HG02981 (cell line): ENCODE data around the gene SSC5D.

Source experiments
- ATAC-seq: cut with Tn5 transposase; IDR thresholded peaks from one replicate; pipeline ENCODE4 v1.9.1; 2021; ENCODE audit warnings: mild to moderate bottlenecking, moderate library complexity; ENCODE audit not compliant: unreplicated experiment

Gene SSC5D

DNA sequence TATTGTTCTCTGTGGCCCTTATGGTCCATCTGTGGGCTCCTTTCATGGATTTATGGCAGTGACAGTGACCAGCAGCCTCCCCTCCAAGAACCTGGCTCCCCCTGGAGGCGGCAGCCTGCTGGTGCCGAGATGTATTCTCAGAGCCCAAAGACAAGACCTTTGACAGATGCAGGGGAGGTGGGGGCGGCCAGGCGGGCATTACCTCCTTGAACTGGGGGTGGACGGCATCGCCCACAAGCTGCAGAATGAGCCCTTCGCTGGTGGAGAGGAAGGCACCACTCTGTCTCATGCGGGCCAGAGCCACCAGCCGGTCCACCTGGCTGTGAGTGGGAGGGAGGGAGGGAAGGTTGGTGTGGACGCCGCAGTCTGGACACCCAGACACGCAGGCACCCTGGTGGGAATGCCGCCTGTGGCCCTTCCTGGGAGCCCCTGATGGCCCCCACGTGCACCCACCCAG lies 33.4 kb upstream of the SSC5D start:
- ATAC-seq = no peak

DNA sequence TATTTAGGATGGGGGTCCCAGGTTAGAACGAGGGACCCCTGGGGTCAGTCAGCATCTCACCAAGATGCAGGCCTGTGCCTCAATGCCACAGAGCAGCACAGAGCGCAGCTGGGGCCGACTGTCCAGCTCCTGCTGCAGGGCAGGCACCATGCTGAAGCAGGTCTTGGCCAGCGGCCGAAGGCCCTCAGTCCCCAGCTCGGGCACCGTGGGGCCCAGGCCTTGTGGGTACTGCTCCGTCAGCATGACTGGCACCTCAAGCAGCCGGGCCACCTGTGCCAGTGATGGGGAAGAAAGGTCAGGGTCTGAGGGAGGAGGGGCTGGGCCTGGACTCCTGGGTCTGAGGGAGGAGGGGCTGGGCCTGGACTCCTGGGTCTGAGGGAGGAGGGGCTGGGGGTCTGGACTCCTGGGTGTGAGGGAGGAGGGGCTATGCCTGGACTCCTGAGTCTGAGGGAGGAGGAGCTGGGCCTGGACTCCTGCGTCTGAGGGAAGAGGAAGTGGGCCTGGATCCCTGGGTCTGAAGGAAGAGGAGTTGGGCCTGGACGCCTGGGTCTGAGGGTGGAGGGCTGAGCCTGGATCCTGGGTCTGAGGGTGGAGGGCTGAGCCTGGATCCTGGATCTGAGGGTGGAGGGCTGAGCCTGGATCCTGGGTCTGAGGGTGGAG lies 32.5 kb upstream of the SSC5D start:
- no peak for ATAC-seq

DNA sequence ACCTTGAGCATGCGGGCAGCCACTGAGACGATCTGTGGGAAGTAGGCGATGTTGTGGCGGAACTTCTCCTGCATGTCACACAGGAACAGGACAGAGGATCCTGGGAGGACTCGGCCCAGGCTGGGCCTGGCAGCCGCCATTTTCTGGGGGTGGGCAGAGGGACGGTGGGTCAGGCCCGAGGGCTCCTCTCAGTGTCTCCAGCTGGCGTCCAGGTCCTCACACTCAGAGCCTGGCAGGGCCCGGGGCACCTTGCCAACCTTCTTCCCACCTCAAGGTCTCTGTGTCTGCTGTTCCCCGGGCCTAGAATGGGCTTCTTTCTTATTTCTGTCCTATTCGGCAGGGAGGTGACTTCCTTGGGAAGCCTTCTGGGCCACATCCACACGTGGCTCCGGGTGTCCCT lies 31.9 kb upstream of the SSC5D start:
- ATAC-seq = no peak

DNA sequence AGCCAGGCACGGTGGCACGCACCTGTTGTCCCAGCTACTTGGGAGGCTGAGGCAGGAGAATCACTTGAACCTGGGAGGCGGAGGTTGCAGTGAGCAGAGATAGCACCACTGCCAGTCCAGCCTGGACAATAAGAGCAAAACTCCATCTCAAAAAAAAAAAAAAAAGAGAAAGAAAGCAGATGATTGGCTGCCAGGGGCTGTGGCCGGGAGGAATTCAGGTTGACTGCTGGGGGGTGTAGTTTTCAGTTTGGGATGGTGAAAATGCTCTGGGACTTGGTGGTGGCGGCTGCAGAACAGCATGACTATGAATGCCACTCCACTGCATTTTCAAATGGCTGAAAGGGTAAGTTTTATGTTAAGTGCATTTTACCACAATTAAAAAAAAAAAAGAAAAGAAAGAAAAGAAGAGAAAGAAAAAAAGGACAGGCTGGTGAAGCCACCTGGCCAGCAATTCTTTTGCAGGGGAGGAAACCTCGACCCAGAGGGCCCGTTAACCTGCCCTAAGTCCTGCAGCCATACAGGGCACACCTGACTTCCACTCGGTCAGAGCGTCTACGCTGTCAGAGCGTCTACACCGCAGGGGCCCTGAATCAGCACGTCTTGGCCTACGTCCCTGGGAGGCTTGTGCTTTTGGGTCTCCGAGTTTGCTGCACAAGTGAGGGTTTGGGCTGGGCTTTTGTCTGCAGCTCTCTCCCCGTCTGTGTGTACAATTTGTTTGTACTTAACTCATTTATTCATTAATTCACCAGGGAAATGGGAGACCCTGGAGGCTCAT lies 30.4 kb upstream of the SSC5D start:
- ATAC-seq = no peak

DNA sequence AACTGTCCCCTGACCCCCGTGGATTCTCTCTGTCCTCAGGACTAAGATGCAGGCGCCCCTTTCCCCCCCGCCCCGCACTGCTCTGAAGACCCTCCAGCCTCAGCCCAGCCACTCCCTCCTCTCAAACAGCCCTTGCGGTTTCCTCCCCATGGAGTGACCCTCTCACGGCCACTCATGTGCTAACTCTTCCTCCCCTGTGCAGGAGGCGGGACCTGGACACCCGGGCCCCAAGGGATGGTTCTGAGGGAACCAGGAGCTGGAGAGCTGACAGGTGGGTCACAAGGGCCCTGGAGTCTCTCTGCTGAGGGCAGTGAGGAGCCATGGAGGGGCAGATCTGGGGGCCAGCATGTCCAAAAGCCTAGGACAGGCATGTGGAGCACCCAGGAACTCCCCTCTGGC lies 28.7 kb upstream of the SSC5D start:
- no peak for ATAC-seq

DNA sequence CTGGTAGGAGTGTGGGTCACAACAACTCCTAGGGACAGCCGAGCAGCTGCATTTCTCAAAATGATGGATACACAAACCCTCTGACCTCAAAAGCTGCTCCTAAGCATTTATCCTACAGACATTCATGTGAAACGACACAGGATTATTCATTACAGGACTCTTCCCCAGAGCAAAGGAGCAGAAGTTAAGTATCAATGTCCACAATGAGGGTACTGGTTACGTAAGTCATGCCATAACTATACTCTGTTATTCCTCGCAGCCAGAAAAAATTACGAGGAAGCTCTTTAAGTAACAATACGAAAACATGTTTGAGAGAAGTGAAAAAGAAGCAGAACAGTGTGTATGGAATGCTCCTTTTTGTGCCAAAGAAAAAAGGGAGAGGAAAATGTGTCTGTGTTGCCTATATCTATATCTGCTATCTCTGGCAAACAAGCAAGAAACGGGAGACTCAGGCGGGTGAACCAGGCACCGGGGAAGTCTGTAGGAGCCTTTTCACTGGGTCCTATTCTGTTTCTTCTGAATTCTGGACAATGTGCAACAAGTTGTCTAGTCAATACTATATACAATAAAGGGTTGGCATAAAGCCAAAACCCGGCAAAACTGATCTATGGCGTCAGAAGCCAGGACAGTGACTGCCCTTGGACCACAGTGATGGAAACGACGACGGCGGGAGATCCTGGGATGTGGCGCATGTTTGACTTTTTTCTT lies 28.1 kb upstream of the SSC5D start:
- no peak for ATAC-seq

DNA sequence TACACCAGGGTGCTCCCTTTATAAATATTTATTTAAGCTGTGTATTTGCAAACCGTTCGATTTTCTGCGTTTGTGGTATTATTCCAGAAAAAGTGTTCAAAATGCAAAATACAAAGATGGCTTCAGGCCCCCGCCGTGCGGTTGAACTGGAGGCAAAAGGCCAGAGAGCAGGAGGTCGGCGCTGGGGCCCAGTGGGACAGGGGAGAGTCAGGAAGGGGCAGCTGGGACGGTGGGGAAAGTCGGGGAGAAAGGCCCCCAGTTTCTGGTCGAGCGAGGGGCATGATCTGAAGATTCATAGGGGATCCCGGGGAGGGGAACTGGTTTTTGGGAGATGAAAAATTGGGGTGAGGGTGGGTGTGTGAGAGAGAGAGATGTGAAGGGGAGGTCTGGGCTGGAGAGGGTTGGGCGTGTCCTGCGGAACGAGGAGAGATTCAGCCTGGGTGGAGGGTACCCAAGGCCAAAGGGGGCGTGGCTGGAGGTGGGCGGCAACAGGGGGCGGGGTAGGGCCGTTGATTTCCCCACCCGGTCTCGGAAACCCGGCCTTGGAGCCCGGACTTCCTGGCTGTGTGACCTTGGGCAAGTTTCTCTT lies 27.5 kb upstream of the SSC5D start:
- ATAC-seq = no peak

DNA sequence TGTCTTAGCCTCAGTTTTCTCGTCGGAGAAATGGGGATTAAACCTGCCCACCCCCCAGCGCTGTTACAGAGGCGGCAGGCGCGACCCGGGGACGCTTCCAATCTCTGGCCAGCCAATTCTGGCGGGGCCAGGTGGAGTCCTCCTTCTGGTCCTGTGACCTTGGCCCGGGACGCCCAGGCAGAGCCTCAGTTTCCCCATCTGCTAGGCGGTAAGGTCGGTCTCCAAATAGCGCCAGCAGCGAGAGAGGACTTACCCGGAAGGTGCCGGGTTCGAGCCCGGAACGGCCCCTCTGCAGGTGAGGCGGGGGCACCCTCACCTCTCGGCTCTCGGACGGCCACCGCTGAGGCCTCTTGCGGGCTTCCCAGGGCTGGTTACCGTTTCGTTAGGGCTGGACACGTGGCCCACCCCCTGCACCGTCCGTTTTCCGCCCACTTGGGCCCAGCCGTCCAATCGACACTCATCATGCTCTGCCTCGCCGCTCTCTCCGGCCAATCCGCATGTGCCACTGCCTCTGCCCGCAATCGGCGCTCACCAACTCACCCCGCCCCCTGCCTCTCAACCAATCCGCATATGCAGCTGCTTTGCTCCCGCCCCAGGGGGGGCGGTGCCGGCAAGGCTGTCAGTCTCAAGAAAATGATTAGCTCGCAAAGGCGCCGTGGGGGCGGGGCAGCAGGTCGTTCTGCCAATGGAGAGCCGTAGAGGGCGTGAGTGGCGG lies 26.8 kb upstream of the SSC5D start, which contains the start of gene ISOC2:
Gene ISOC2, minus strand, starts transcription at position 384 of the 715 bp plus-strand sequence. CDS start 5,156 bp downstream, outside the sequence.
- ATAC-seq = peak; percentile 96

DNA sequence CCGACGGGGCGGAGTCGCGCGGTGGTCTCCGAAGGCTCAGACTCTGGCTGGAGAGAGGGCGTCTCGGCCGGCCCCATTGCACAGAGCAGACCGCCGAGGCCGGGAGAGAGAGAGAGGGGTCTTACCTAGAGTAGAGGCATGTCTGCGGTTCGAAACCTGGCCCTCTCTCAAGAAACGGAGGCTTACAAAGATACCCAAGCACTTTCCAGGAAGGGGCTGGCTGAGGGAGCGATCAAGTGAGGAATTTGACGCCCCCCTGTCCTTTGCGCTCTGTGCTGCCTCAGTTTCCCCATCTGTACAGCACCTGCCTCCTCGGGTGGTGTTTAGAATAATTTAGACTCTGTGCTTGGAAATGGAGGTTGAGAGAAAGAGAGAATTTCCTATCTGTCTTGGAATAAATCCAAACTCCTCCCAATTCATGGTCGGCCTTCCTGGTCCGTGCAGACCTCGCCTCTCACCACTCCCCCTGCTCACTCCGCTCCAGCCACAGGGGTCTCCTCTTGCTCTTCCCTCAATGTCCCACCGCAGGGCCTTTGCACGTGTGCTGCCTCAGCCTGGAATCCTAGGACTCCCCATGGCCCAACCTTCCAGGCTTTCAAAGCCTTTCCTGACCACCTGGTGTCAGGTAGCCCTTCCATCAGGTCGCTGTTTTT lies 26.1 kb upstream of the SSC5D start:
- ATAC-seq = no peak

DNA sequence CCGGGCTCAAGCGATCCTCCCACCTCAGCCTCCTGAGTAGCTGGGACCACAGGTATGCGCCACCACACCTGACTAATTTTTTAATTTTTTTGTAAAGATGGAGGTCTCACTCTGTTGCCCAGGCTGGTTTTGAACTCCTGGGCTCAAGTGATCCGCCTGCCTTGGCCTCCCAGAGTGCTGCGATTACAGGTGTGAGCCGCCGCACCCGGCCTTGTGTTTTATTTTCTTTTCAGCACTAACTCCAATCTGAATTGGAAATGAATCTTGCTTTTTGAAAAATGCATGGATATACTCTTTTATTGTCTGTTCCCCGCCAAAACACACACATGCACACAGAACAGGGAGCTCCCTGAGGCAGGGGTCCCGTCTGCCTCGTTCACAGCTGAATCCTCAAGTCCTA lies 25.5 kb upstream of the SSC5D start:
- no peak for ATAC-seq

DNA sequence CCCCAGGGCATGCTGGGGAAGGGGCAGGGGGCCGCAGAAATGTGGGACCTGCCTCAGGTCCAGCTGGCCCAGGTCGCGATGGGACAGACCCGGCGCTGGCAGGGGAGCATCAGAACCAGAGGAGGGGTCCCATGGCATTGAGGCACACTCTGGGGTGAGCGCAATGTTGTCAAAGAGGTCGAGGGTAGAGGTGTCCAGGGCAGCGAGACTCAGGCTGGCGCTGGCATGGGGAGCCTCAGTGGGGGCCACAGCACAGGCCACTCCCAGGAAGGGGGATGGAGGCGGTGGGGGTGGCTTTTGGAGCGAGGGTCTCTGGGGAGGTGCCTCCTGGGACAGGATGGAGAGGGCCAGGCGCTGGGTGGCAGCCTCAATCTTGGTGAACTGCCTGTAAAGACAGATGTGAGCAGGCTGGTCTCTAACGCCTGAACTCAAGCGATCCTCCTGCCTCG lies 24.6 kb upstream of the SSC5D start:
- ATAC-seq = no peak

DNA sequence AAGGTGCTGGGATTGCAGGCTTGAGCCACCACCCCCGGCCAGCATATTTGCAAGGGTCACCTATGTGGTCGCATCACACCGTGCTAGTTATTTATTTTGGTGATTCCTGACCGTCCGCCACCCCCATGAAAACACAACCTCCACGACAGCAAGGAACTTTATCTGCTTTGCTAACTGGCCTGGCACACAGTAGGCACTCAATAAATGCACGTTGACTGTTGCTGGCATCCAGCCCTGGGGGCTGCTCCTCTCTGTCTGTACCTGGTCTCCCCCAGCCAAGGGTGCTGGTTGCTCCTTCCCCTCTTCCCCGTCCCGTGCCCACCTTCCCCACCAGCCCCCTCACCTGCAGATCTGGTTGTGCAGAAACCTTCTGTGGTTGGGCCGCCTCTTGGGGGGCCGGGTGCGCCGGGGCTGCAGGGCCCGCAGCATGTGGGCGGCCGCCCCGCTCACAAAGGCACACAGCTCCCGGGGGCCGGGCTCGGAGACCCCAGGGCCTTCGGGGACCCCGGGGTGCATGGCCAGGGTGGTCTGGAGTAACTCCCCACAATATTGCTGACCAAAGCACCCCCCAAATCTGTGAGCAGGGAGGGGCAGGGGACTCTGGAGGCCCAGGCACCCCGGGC lies 24.1 kb upstream of the SSC5D start:
- ATAC-seq = no peak

DNA sequence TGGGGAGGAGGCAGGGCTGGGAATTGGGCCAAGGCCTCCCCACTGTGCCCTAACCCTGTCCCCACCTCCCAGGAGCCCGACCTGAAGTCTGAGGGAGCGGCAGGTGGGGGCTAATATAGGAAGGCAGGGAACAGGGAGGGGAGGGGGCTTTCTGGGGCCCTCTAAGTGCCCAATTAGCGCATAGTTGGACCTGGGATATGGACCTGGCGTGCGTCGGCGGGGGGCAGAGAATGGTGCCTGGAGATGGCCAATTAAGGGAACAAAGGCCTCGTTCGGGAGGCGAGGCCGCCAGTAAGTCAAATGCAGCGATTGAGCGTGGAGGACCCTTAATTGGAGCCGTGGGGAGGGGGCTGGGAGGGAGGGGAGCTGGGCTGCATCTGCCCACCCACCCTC lies 23.6 kb upstream of the SSC5D start, which contains the start of gene C19orf85:
Gene C19orf85, minus strand, starts transcription at position 90 of the 393 bp plus-strand sequence. CDS start 197 bp downstream, outside the sequence.
- no peak for ATAC-seq

DNA sequence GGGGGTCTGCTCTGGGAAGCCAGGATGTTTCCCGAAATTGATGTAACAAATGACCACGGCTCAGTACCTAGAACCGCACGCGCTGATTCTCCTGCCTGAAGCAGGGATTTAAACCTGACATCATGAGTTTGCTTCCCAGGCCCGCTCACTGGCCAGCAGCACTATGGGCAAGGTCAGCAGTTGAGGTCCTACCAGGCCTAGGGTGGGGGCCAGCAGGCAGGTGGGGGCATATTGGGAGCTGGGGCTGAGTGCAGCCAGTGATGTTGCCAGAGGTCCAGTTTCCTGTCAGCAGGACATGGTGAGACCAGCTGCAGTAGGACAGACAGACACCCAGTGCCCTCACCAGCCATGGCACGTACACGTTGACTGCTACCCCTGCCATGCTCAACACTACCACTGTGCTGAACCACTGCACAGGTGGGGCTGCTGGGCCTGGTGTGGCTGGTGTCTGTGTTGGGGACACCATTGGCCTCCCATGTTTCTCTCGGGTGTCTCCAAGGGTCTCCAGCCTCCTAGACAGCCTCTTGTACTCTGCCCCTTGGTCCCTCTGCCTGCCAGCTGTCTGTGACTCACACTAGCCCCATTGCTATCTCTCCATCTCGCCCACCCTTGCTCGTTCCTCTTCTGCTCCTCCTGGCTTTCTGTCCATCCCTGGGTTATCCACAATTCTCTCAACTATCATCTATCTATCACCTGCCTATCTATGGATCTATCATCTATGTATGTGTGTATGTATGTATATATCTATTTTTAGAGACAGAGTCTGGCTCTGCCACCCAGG lies 22.6 kb upstream of the SSC5D start:
- ATAC-seq = no peak

DNA sequence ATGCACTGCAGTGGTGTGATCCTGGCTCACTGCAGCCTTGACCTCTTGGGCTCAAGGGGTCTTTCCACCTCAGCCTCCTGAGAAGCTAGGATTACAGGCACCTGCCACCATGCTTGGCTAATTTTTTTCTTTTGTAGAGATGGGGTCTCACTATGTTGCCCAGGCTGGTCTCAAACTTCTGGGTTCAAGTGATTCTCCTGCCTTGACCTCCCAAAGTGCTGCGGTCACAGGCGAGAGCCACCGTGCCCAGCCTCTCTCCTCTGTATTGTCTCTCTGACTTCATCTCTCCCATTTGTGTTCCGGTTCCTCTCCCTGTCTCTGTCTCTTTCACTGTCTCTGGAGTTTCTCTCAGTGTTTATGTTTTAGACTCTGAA lies 22.0 kb upstream of the SSC5D start:
- ATAC-seq = no peak

DNA sequence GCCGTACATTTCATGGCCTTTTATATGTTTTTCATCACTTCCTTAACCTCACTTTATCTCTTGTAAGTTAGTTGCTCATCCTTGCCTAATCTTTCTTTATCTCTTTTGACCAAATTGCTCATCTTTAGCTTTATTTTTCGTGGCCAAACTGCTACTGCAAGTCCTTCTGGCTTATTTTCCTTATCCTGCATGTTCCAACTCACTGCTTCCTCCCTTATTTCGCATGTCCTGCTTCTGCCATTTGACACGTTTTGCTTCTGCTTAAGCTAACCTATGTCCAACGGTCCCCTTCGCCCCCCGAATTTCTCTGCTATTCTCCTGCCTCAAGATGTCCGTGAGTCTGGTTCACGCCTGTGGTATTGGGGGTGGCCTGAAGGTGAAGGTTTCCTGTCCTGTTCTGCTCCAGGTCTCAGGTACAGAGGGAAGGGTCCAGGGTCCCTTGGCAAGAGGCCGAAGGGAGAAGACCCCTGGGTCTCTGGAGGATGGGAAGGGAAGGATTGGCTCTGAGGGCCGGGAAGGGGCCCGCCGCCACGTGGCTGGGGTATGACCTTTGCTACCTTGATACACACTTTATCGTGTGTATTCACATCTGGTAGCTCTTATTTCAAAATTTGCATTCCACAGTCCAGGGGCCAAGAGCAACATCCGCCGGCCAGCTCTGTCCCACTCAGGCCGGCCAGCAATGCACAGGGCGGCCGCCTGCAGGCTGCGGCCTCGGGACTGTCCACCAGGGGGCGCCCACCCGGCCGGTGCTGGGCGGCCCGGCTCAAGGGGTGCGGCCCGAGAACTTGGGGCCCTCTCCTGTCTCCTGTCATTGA lies 20.8 kb upstream of the SSC5D start:
- peak; percentile 69 for ATAC-seq

DNA sequence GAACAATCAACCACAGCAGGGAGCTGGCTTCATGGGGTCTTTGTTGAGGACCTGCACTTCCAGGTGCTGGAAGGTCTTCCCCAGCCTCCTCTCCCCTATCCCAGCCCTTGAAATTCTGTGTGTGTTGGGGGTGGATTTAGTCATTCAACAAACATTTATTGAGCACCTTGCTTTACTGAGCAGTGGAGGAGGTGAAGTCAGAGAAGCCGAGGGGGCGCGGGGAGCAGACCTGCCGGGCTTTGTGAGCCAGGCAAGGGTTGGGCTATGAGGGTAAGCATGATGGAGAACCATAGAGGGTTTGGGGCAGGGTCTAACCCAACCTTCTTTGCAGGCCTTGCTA lies 20.2 kb upstream of the SSC5D start:
- no peak for ATAC-seq

DNA sequence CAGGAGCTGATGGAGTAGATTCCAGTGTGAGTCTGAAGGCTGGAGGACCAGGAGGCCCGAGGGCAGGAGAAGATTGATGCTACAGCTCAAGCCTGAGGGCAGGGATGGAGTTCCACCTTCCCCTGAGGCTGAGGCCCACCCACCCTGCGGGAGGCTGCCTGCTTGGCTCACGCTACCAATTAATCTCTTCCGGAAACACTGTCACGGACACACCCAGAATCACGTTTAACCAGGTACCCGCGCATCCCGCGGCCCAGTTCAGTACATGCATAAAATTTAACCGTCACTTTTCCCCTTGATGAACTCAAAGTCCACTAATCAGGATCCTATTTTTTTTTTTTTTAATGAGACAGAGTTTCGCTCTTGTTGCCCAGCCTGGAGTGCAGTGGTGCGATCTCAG lies 17.0 kb upstream of the SSC5D start:
- ATAC-seq = no peak
